NCI-H774 (cell line): ENCODE data around the gene RPS10.

Source experiments
- DNase-seq: peaks from one replicate; lab custom pipeline; 2025; lab: John Stamatoyannopoulos, UW

RPS10 gene

GRCh38 chr6:34425498-34426410 is at the start of gene RPS10:
Gene RPS10, minus strand, starts transcription at chr6:34426069. Its CDS starts 848 bp downstream, at chr6:34425221.
- peak; percentile 92 for DNase-seq

GRCh38 chr6:34475238-34475682 is 49.4 kb upstream of the RPS10 start:
- DNase-seq: no peak

GRCh38 chr6:34474754-34475153 is 48.9 kb upstream of the RPS10 start:
- DNase-seq: no peak

DNA sequence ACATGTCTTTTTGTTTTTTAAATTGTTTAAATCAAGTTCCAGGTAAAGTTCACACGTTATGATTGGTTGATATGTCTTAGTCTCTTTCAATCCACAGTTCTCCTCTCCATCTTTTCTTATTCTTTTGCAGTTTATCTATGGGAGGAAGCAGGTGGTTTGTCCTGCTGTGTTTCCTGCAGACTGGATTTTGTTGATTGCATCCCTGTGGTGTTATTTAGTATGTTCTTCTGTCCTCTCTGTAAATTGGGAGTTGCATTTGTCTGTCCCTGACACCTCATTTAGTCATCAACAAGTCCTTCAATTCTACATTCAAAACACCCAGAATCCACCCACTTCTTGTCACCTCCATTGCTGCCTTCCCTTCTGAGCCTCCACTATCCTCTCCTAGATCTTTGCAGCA is 48.1 kb upstream of the RPS10 start:
- DNase-seq: no peak

GRCh38 chr6:34472425-34472824 is 46.6 kb upstream of the RPS10 start:
- DNase-seq: no peak

GRCh38 chr6:34469499-34469898 is 43.6 kb upstream of the RPS10 start:
- DNase-seq: no peak

- DNase-seq: no peak
Observed at GRCh38 chr6:34468378-34468892, 42.6 kb upstream of the RPS10 start.

GRCh38 chr6:34466242-34467185 is 40.6 kb upstream of the RPS10 start:
- DNase-seq: no peak

GRCh38 chr6:34465531-34466241 is 39.8 kb upstream of the RPS10 start, which contains the start of gene PACSIN1:
Gene PACSIN1, plus strand, starts transcription at chr6:34466076. Its CDS starts 60,230 bp downstream, at chr6:34526306.
- peak; percentile 32 for DNase-seq

DNA sequence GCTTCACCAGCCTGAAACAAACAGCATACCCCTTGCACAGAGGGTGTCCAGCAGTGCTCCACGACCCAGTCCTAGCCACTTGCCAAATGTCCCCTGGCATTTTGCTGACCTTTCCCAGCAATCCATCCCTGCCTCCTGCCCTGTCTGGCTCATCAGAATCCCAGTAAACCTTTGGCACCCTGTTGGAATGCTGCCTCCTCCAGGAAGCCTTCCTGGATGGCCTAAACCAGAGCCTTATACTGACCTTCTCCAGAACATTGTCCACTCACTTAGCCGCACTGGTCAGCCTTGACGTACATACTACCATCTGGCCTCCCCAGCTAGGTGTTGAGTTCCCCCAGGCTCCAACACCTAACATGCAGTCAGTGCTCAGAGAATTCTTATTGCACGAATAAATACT is 38.0 kb upstream of the RPS10 start:
- DNase-seq: no peak

DNA sequence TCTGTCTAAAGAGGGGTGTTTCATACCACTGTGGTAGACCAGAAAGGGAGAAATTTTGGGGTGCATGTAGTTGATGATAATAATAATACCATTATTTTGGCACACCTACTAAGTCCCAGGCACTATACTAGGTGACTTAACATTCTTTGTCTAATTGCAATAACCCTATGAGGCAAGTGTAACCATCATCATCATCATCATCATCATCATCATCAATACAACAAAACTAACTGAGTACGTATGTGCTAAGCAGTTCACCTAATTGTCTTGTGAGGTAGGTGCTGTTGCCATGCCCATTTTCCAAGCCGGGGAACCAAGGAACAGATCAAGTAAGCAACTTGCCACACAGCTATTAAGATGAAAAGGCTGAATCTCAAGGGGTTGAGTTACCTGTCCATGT is 37.4 kb upstream of the RPS10 start:
- no peak for DNase-seq

DNA sequence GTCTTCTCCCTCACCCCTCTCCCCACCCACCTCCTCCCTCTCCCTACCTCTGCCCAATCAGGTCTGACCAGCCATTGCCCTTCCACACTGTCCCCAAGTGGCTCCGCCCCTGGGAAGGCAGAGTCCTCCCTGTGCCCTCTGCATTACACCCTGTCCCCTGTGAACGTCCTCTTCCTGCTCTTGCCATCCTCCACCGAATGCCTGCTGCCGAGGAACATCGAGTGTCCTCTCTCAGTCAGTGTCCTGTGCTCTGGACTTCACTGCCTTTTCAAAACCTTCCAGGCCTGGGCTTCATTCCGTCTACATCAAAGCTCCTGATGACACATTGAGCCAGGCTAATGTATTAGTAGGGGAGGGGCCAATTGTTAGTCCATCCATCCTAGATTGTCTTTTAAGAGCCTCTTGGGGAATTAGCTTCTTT is 36.7 kb upstream of the RPS10 start:
- peak; percentile 76 for DNase-seq

- no peak for DNase-seq
Observed at GRCh38 chr6:34462010-34462409, 36.1 kb upstream of the RPS10 start.

DNA sequence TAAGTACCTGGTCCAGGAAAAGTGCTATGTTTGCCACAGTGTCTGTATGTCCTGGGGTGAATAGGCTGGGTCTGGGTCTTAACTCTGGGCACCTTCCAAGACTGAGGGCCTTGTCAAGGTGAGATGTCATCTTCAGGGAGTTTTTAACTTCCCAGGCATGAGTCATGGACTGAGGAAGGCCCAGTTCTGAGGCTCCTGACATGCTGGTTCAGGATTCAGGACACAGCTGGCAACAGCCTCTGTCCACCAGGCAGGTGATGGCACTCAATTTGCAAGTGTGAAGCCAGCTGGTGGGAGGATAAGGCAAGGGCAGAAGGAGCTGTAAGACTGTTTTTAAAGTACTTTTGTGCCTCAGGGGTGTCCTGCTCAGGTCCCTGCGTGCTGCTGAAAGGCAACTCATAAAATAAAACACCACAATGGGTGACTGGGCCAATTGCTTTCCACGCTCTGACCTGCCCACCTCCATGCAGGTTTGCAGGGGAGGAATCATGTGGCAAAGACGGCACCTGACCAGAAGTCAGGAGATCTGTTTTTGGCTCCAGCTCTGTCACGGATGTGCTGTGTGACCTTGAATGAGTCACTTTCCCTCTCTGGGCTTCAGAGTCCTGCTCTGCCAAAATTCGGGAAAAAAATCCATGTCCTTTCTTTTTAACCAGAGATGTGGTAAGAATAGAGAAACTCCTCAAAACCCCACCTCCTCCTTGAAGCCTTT is 35.1 kb upstream of the RPS10 start:
- no peak for DNase-seq

DNA sequence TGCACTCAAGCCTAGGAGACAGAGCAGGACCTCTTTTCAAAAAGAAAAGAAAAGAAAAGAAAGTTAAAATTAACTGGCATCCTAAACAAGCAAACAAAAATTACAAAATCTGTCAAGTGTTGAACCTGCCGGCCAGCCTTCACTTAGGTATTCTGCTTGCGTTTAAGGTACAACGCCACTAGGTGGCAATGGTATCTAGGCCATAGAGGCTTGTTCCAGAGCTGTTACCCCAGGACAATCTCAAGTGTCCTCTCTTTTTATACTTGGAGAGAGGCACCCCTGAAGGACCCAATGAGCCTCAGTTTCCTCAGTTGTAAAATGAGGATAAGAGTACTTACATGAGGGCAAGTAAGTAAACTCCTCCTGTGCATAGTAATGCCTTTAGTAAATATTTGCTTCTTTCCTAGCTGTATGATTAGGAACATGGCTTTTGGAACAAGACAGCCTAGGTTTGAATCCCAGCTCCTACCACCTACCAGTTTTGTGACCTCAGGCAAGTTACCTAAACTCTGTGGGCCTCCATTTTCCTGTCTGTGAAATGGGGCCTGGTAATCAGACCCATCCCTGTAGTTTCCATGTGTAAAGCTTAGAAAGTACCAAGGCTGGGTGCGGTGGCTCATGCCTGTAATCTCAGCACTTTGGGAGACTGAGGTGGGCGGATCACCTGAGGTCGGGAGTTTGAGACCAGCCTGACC is 34.2 kb upstream of the RPS10 start:
- DNase-seq: peak; percentile 43

DNA sequence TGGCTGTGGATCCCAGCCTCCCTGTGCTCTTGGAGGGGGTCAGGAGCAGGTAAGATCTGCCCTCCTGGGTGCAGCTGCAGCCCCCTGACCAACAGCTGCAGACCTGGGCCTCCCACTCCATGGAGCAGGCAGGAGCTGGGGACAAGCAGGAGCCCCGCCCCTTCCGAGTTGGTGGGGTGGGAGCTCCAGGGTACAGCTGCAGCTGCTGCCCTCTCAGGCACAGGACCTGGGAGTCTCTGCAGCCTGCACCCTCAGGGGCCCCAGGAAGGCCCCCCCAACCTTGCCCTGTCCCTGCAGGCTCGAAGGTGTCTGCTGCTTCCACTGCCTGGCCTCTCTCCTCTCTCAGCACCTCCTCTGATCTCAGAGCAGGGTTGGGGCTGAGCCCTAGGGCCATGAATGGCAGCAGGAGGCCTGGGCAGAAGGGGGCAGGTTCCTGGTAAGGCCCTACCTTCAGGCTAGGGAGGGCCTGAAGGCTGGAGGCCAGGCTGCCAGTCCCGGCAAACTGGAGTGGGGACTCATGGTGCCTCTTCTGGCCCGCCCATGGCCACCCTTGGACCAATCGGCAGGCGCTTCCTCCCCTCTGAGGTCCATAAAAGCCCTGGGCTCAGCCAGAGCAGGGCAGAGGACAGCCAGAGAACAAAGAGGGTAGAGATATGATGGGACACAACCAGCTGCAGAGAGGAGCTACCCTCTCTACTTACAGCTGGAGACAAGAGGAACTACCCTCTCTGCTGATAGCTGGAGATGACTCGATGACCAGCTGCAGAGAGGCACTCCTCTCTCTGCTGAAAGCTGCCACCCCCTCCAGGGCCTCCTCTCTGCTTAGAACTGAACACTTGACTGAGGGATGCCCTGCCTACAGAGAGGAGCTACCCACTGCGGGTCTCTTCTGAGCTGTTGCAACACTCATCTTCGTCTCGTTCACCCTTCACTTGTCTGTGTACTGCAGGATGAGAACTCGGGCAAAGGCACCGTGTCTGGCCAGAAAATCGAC is 32.2 kb upstream of the RPS10 start:
- DNase-seq: no peak

DNA sequence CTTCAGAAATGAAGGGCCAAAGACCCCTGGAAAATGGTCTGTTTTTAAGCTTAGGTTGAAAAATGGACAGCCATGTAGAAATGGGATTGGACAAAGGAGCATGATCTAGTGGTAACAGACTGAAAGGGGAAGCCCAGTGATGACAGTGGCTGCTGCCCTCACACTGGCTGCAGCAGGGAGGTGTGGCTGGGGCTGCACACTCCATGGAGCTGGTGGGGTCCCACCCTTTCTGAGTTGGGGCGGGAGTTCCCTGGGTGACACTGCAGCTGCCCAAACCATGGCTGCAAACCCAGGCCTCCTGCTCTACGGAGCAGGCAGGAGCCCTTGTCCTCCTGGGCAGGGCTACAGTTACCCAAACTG is 31.5 kb upstream of the RPS10 start:
- DNase-seq: no peak

DNA sequence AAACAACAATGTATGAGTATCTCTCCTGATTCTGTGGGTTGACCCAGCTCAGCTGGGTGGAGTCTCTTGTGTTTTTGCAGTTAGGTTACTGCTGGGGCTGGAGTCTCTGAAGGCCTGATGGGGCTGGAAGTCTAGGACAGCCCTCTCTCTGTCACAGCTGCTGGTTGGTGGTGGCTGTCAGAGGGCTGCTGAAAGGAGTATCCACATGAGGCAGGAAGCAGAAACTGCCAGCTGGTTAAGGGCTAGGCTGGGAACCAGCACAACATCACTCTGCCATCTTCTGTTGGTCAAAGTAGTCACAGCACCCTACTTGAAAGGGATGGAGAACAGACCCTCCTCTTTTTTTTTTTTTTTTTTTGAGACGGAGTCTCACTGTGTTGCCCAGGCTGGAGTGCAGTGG is 30.0 kb upstream of the RPS10 start:
- DNase-seq: no peak

DNA sequence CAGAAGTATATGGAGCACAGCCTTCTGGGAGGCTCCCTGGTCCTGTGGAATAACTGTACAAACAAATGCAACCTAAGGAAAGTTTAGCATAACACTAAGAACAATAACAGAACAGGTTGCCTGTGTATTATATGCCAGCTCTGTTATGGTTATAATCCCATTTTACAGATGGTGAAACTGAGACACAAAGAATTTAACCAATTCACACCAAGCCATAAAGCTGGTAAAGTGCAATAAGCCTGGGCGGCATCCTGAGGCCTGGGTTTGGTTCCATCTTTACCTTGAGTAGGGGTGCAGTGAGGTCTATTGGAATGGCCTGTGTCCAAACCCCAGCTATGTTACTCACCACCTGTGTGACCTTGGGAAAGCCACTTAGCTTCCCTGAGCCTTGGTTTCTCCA is 25.3 kb upstream of the RPS10 start:
- DNase-seq: no peak
